ENCODE measurements around the gene MIPOL1. TPM values are rescaled to one million over a fixed set of nuclear protein-coding genes. Genes with fewer than 3 reads are reported as not detected.

The MIPOL1 gene
- total and polyA plus RNA-seq, 2 of the 4 experiments (the other 2 are of a cell fraction), result 2.7 to 5.9 TPM

- ChIA-PET POLR2A (ENCODE audit: unreplicated experiment) (no interaction called here), CTCF (no interaction called here)
- dilution Hi-C loops (cut with HindIII; ENCODE audit: low sequenced_read_pairs, unreplicated experiment), result no loop called here
- Histone ChIP-seq H2BK120ac (ENCODE audit: low read depth, low read length) (no peak overlapping the region), H4K91ac (ENCODE audit: insufficient read depth, low read depth, low read length) (no peak overlapping the region), H4K8ac (ENCODE audit: low read depth in 2 of 2, low read length in 2 of 2) (no peak overlapping the region), H2BK20ac (ENCODE audit: low read depth, low read length) (no peak overlapping the region), H3K27ac (ENCODE audit: insufficient read depth, low read length) (no peak overlapping the region), H2AK5ac (ENCODE audit: low read depth, low read length) (no peak overlapping the region), H3K79me1 (ENCODE audit: low read depth in 1 of 2, low read length in 2 of 2) (no peaks in the 10 kb centered on the region; a peak in 1 of 4 replicates), H4K5ac (ENCODE audit: low read depth, low read length) (no peak overlapping the region), H3K4me1 (ENCODE audit: control insufficient read depth, insufficient read depth, low read length) (no peaks in the 10 kb centered on the region), H3K23ac (ENCODE audit: low read depth, low read length) (no peak overlapping the region), H3K36me3 (ENCODE audit: control insufficient read depth, insufficient read depth, low read length) (no peaks in the 10 kb centered on the region), H2AFZ (replicated peaks; ENCODE audit: low read length, poor library complexity) (no peak overlapping the region), H3K27me3 (ENCODE audit: control insufficient read depth, insufficient read depth, low read length) (no peaks in the 10 kb centered on the region), H3K9ac (ENCODE audit: low read depth, low read length) (no peak overlapping the region), H3K4me3 (ENCODE audit: insufficient read depth, low read depth, low read length) (no peak overlapping the region), H3K18ac (ENCODE audit: low read depth, low read length) (no peak overlapping the region), H3K56ac (ENCODE audit: extremely low read depth, insufficient read depth, low read length) (no peak overlapping the region), H2BK15ac (ENCODE audit: low read depth, low read length) (no peak overlapping the region), H3K4me2 (ENCODE audit: low read depth, low read length) (no peak overlapping the region), H2BK5ac (ENCODE audit: low read depth, low read length, poor library complexity, severe bottlenecking) (no peak overlapping the region), H3K9me1 (ENCODE audit: insufficient read depth, low read length) (no peaks in the 10 kb centered on the region), H4K20me1 (ENCODE audit: insufficient read depth, low read length) (no peaks in the 10 kb centered on the region), H3K9me3 (ENCODE audit: control insufficient read depth, insufficient read depth, low read length) (peaks cover 4% of the 10 kb centered on the region), H2AK9ac (replicated peaks; ENCODE audit: low read depth, low read length, poor library complexity) (no peak overlapping the region), H3K4ac (ENCODE audit: low read depth, low read length) (no peak overlapping the region), H3K14ac (replicated peaks; ENCODE audit: low read depth, low read length) (no peak overlapping the region)
- BruUV-seq (replicated peaks), result no TSS peak
- WGBS, 2 experiments (ENCODE audit: extremely low coverage in 2 of 2, insufficient read length in 1 of 2), result 71% methylated on average over 1 of the region's 3 CpGs; no CpG with 5 or more reads in 1 of the 2 experiments
- ATAC-seq (ENCODE audit: low read depth), result no peak
- TF ChIP-seq CEBPB (IDR thresholded peaks at IDR 0.05; ENCODE audit: low read depth, low read length) (no peak), BHLHE40 (IDR thresholded peaks at IDR 0.05; ENCODE audit: low read depth, low read length) (no peak), NFE2L2 (IDR thresholded peaks at IDR 0.05; ENCODE audit: low read depth, low read length) (no peak), USF2 (IDR thresholded peaks at IDR 0.05; ENCODE audit: low read depth, low read length) (no peak), MAZ (IDR thresholded peaks at IDR 0.05; ENCODE audit: borderline replicate concordance, low read depth, low read length) (no peak), RCOR1 (IDR thresholded peaks at IDR 0.05; ENCODE audit: insufficient replicate concordance, low read length) (no peak), FOS (IDR thresholded peaks at IDR 0.05; ENCODE audit: low read depth, low read length) (no peak), SMC3 (IDR thresholded peaks at IDR 0.05; ENCODE audit: low read depth, low read length) (no peak), MXI1 (IDR thresholded peaks at IDR 0.05; ENCODE audit: borderline replicate concordance, low read depth, low read length) (no peak)
- TF ChIP-seq, protein P1, sequence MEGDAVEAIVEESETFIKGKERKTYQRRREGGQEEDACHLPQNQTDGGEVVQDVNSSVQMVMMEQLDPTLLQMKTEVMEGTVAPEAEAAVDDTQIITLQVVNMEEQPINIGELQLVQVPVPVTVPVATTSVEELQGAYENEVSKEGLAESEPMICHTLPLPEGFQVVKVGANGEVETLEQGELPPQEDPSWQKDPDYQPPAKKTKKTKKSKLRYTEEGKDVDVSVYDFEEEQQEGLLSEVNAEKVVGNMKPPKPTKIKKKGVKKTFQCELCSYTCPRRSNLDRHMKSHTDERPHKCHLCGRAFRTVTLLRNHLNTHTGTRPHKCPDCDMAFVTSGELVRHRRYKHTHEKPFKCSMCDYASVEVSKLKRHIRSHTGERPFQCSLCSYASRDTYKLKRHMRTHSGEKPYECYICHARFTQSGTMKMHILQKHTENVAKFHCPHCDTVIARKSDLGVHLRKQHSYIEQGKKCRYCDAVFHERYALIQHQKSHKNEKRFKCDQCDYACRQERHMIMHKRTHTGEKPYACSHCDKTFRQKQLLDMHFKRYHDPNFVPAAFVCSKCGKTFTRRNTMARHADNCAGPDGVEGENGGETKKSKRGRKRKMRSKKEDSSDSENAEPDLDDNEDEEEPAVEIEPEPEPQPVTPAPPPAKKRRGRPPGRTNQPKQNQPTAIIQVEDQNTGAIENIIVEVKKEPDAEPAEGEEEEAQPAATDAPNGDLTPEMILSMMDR (conservative IDR thresholded peaks at IDR 0.05; ENCODE audit: low read depth, low read length), result no peak
- DNase-seq, result no peak
- intact Hi-C loops (cut with micrococcal nuclease), result no loop called here
- in situ Hi-C loops (cut with MboI; ENCODE audit: low sequenced_read_pairs), result no loop called here
These were observed 23.3 kb downstream of the MIPOL1 start for GRCh38 chr14:37221073-37221472.
